Stimulated activated CD4-positive, alpha-beta T cell treated with anti-CD3 and anti-CD28 coated beads, Interleukin-2, amount 100 ng/mL, for 24 hours (primary cell): ENCODE results near the gene GALNT14.
A peak's percentile ranks its signal among the peaks of the same experiment; 100 is the strongest.
"Not testable (repeated sequence)": the region's sequence is repeated elsewhere in the genome, so short reads cannot be mapped to it uniquely, and the experiment has no call there.

ENCODE experiments used
- DNase-seq, 2 donors: peaks; one replicate each; pipeline ENCODE4 v3.0.0-alpha.2; 2020

GALNT14 gene

GRCh38 chr2:31138037-31138962 is at the start of gene GALNT14:
Gene GALNT14, minus strand, starts transcription at chr2:31138440. Its CDS starts 354 bp downstream, at chr2:31138086.
- peak; percentile 34 to 63 for DNase-seq

- no peak for DNase-seq
These were observed 48.9 kb upstream of the GALNT14 start for GRCh38 chr2:31187166-31187565.

- not testable (repeated sequence) for DNase-seq
These were observed 45.7 kb upstream of the GALNT14 start for GRCh38 chr2:31183973-31184372.

- DNase-seq = no peak
These were observed 38.5 kb upstream of the GALNT14 start for GRCh38 chr2:31176742-31177141.

GRCh38 chr2:31171142-31171541 is 32.9 kb upstream of the GALNT14 start:
- no peak for DNase-seq

- DNase-seq = peak; percentile 49 to 57
These were observed 31.9 kb upstream of the GALNT14 start for GRCh38 chr2:31170071-31170698.

GRCh38 chr2:31168291-31168690 is 30.1 kb upstream of the GALNT14 start:
- DNase-seq = no peak

GRCh38 chr2:31166925-31167324 is 28.7 kb upstream of the GALNT14 start:
- DNase-seq = no peak

- DNase-seq = no peak
These were observed 24.8 kb upstream of the GALNT14 start for GRCh38 chr2:31163011-31163539.

GRCh38 chr2:31161637-31162036 is 23.4 kb upstream of the GALNT14 start:
- DNase-seq = no peak

GRCh38 chr2:31151501-31151900 is 13.3 kb upstream of the GALNT14 start:
- DNase-seq = no peak

- no peak for DNase-seq
These were observed 12.0 kb upstream of the GALNT14 start for GRCh38 chr2:31150120-31150670.

- DNase-seq = no peak
These were observed 10.3 kb upstream of the GALNT14 start for GRCh38 chr2:31148514-31148913.

- no peak for DNase-seq
These were observed 9.4 kb upstream of the GALNT14 start for GRCh38 chr2:31147645-31148044.

- DNase-seq = no peak
These were observed 3.9 kb upstream of the GALNT14 start for GRCh38 chr2:31142110-31142509.

- DNase-seq = no peak
These were observed 3.3 kb upstream of the GALNT14 start for GRCh38 chr2:31141443-31142085.

- no peak for DNase-seq
These were observed 1.9 kb upstream of the GALNT14 start for GRCh38 chr2:31140151-31140550.

- no peak for DNase-seq
These were observed 1.4 kb upstream of the GALNT14 start for GRCh38 chr2:31139671-31140070.

- peak in 1 of 2 donors; percentile 10 for DNase-seq
These were observed 816 bp downstream of the GALNT14 start for GRCh38 chr2:31137211-31138036.

- no peak for DNase-seq
These were observed 1.5 kb downstream of the GALNT14 start for GRCh38 chr2:31136732-31137131.

GRCh38 chr2:31136000-31136399 is 2.2 kb downstream of the GALNT14 start:
- DNase-seq = no peak

GRCh38 chr2:31134480-31134879 is 3.8 kb downstream of the GALNT14 start:
- no peak for DNase-seq
